Fibroblast of the aortic adventitia (primary cell): ENCODE results near the gene TMEM132D. TPM values are rescaled to one million over a fixed set of nuclear protein-coding genes. Genes with fewer than 3 reads are reported as not detected.
"Not testable (repeated sequence)": the region's sequence is repeated elsewhere in the genome, so short reads cannot be mapped to it uniquely, and the experiment has no call there.

ENCODE experiments used
- DNase-seq: peaks from one replicate; pipeline ENCODE4 v3.0.0-alpha.2; 2010; ENCODE audit warnings: low read depth
- H3K4me3 ChIP-seq: 2 replicates; pipeline ENCODE4 v1.5.1; 2011; ENCODE audit warnings: low read depth, mild to moderate bottlenecking, control low read depth, low read length, moderate library complexity
- CTCF ChIP-seq: IDR thresholded peaks from 2 replicates; pipeline ENCODE4 v1.5.1; 2011; ENCODE audit warnings: mild to moderate bottlenecking, low read length, control low read depth, inconsistent platforms; ENCODE audit not compliant: insufficient read depth
- total RNA-seq: library from RNA; depleted of rRNA; stranded (reverse); fragments of >200 nt; gene quantifications from 2 replicates; pipeline ENCODE4 v1.2.3, GENCODE V29; 2012; ENCODE audit warnings: low replicate concordance

Gene TMEM132D
- total RNA-seq, 1 donor: not detected

GRCh38 chr12:129549656-129550055, 354.2 kb downstream of the TMEM132D start:
- no peak overlapping the region for H3K4me3 ChIP-seq
- TF ChIP-seq CTCF: no peak

GRCh38 chr12:129549020-129549419, 354.8 kb downstream of the TMEM132D start:
- not testable (repeated sequence) for H3K4me3 ChIP-seq, DNase-seq

More at GRCh38 chr12:129549656-129550055, 354.2 kb downstream of the TMEM132D start:
- DNase-seq: no peak

- H3K4me3 ChIP-seq: no peak overlapping the region
- DNase-seq: no peak
- no peak for TF ChIP-seq CTCF
These were observed 359.1 kb downstream of the TMEM132D start for GRCh38 chr12:129544716-129545115.

- DNase-seq: no peak
- no peak overlapping the region for H3K4me3 ChIP-seq
- no peak for TF ChIP-seq CTCF
These were observed 362.9 kb downstream of the TMEM132D start for GRCh38 chr12:129540954-129541353.

- H3K4me3 ChIP-seq: no peak overlapping the region
- TF ChIP-seq CTCF: no peak
- no peak for DNase-seq
These were observed 363.6 kb downstream of the TMEM132D start for GRCh38 chr12:129540249-129540648.

GRCh38 chr12:129538724-129539335, 365.0 kb downstream of the TMEM132D start:
- DNase-seq, H3K4me3 ChIP-seq: not testable (repeated sequence)

GRCh38 chr12:129538137-129538536, 365.7 kb downstream of the TMEM132D start:
- no peak overlapping the region for H3K4me3 ChIP-seq
- no peak for DNase-seq
- TF ChIP-seq CTCF: no peak
